GM19099 (cell line): ENCODE measurements around the gene PDE4C.
A peak's percentile ranks its signal among the peaks of the same experiment; 100 is the strongest.

Experiments
- POLR2A ChIP-seq: IDR thresholded peaks from 3 replicates; pipeline ENCODE4 v1.6.1; 2011; ENCODE audit warnings: low read depth; ENCODE audit not compliant: insufficient read length; ENCODE audit errors: extremely low read depth

PDE4C gene

DNA sequence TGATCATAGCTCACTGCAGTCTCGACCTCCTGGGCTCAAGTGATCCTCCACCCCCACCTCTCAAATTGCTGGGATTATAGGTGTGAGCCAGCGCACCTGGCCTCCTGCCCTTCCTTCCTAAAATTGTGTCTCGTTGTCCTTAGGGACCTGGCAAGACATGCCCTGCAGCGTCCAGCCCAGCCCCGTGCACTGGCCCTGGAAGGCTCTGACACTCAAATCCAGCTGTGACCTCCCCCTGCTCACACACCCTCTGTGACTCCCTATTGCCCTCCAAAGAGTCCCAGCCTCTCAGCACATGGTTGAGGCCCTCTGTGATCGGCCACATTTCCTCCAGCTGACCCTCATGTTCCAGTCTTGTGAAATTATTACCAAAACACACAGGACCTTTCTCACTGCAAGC is 28.3 kb downstream of the PDE4C start:
- no peak for TF ChIP-seq POLR2A

DNA sequence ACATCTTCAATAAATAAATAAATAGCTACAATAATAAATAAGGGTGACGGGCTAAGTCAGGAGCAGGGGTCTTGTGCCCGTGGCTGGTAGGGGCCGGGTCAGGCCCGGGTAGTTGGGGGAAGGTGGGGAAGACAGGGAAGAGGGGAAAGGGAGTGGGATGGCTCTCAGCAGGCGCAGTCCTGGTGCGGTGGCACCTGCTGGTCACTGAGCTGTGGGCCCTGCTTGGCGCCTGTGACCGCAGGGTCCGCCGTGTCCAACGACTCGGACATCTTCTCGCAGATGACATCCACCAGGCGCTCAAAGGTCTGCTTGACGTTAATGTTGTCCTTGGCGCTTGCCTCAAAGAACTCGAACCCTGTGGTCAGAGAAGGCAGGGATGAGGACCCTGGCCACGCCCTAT is 28.9 kb downstream of the PDE4C start:
- no peak for TF ChIP-seq POLR2A

DNA sequence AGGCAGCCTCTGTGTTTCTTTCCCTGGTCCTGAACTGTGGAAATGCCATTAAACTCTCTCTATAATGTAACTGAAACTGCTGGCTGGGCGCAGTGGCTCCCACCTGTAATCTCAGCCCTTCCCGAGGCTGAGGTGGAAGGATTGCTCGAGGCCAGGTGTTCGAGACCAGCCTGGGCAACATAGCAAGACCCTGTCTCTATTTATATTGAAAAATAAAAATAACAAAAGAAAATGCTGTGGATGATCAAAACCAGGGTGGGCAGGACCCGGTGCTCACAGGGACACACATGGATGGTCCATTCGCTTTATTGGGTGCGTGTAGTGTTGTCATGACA is 29.8 kb downstream of the PDE4C start:
- no peak for TF ChIP-seq POLR2A

DNA sequence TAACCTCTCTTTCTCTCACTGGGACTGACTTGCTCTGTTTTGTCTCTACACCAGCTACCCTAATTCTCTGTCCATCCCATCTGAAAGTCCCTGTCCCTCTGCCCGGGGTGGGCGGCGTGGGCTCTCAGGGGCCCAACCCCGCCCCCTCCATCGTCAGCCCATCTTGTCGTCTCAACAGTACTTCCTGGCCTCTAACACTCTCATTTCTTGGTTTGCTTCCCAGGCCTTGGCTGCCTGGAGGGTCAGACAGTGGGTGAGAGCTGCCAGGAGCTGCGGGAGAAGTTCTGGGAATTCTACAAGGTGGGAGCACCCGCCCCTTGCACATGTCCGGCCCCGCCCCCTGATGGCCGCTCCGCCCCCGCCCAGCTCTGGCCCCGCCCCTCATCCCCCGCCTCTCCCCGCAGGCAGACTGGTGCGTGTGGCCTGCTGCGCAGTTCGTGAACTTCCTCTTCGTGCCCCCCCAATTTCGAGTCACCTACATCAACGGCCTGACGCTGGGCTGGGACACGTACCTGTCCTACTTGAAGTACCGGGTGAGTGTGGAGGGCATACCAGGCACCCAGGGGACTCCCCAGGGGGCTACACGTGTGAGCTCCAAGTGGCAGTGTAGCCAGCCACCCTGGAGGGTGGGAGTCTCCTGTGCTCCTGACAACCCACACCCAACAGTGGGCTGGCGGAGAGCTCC is 31.5 kb downstream of the PDE4C start:
- no peak for TF ChIP-seq POLR2A

DNA sequence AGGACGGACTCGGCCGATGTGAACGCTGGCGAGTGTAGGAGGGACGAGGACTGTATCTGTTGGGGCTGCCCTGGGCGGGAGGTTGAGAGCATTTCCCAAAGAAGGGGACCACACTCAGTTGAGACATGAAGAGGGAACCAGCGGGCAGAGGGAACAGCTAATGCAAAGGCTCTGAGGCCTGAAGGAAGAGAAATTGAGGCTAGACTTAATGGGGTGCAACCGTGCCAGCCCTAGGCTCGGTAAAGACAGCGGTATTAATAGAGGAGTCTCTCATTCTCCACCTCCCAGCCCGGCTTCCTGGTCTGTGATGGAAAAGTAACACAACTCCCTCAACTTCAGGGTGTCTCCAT is 32.1 kb downstream of the PDE4C start:
- TF ChIP-seq POLR2A = no peak

DNA sequence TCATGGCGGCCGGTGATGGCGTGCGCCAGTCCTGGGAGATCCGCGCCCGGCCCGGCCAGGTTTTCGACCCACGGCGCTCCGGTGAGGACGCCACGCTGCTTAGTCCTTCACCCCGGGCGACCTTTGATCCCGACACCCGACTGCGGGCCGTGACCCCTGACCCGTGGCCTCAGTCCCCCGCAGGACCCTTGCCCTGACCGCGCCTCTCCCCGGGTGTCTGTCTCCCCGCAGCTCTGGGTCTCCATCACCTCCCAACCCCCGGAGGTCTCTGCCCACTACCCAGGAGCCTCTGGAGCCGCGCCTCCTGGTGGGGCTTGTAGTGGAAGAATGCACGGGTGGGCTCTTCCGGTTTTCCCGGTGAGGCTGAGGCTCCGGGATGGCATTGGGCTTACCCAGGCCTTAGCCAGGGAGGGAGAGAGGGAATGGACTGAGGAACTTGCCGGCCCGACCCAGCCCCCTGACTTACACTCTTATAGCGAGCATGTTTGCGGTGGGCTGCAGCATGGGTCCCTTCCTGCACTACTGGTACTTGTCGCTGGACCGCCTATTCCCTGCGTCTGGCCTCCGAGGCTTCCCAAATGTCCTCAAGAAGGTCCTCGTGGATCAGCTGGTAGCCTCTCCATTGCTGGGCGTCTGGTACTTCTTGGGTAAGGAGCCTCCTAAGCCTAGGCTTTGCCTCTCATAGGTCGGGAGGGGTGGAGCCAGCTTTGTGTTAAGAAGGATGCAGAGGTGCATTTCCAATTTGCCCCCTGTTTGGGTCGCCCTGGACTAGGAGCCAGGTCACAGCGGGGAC is 32.7 kb downstream of the PDE4C start:
- TF ChIP-seq POLR2A = no peak

DNA sequence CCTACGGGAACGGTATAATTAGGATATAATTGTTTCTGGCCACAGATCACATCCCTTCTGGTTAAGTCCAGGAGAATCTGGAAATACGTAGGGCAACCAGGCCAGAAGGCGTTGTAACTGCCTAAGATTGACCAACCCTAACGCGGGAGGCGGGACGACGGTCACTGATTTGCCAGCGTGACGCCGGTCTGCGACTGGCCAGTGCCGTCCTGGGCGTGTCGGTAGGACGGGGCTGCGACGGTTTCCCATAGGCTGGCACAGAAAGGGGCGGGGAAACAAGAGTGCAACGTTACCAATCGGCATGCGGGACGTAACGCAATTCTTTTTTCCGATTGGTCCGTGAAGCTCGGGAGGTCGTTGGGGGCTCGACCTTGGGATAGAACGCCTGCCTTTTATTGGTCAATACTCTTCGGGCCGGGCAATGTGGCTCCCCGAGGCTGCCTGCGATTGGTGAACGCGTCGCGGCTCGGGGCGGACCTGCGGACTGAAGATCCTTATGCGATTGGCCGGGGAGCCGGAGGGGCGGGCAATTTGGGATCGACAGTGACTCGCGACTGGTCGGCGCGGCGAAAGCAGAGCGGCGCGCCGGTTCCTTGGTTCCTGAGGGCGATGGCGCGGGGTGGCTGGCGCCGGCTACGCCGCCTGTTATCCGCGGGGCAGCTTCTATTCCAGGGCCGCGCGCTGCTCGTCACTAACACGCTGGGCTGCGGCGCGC is 33.4 kb downstream of the PDE4C start, which contains the start of gene MPV17L2:
TSS of gene MPV17L2 (plus strand) at position 546 of the 715 bp plus-strand sequence. CDS start at position 610, 64 bp downstream.
- TF ChIP-seq POLR2A = peak; percentile 79

DNA sequence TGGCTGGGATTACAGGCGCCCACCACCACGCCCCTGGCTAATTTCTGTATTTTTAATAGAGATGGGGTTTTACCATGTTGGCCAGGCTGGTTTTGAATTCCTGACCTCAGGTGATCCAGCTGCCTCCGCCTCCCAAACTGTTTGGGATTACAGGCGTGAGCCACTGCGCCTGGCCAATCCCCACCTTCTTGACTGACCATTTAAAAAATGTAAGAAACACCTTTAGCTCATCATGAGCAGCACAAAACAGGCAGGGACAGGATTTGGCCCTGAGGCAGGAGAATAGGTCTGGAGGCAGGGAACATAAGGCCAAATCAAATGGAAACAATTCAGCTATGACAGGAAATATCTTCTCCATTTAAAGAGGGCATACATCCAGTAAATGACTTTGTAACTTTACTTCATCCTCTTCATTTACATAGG is 34.6 kb downstream of the PDE4C start:
- no peak for TF ChIP-seq POLR2A

DNA sequence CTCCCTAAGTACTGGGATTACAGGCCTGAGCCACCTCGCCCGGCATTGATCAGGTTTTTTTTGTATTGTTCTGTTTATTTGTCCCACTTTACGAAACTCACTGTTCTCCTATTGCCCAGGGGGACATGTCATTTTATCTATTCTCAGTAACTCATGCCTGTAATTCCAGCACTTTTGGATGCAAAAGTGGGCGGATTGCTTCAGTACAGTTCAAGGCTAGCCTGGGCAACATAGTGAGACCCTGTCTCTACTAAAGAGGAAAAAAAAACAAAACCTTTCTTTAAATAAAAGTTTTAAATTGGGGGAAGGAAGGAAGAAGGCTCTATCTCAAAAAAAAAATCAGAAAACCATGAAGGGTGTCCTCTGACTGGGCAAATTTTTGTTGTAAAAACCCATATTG is 36.0 kb downstream of the PDE4C start:
- TF ChIP-seq POLR2A = no peak

DNA sequence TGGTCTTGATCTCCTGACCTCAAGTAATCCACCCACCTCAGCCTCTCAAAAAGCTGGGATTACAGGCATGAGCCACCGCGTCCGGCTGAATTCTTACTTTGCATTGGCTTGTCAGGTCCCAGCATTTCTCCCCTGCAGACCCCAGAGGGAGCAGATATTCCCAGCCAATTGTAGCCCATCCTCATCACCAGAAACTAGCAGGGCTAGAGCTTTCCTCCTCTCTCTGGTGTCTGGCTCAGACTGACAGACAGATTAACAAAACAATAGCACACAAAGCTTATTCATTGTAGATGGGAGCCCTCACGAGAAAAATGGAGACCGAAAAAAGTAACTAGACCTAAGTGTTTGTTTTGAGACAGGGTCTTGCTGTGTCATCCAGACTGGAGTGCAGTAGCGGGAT is 40.7 kb downstream of the PDE4C start:
- TF ChIP-seq POLR2A = no peak

DNA sequence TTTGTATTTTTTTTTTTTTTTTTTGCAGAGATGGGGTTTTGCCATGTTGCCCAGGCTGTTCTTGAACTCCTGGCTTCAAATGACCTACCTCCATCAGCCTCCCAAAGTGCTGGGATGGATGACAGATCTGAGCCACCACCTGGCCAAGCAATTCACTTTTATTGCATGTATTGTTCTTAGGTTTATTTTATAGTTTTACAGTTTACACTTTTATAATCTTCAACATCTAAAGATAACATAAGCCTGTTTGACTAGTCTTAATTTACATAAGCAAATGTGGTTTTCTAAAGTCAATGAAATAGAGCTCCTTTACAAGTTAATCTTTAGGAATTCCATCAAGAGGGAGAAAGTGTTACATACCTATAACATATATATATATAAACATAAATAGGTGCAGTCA is 42.7 kb downstream of the PDE4C start:
- no peak for TF ChIP-seq POLR2A

DNA sequence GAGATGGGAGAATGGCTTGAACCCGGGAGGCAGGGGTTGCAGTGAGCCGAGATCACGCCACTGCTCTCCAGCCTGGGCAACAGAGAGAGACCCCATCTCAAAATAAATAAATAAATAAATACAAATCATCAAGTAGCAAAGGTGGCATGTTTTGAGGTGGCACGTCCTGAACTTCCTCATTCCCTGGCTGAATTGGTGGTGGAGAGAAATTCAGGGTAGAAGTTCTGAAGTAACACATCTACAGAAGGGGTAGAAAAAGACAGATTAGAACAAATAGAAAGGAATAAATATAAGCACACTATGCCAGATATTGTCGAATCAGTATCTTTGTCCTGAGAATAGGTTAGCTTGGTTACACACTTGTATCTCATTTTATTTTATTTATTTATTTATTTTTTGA is 46.3 kb downstream of the PDE4C start:
- TF ChIP-seq POLR2A = peak; percentile 20

DNA sequence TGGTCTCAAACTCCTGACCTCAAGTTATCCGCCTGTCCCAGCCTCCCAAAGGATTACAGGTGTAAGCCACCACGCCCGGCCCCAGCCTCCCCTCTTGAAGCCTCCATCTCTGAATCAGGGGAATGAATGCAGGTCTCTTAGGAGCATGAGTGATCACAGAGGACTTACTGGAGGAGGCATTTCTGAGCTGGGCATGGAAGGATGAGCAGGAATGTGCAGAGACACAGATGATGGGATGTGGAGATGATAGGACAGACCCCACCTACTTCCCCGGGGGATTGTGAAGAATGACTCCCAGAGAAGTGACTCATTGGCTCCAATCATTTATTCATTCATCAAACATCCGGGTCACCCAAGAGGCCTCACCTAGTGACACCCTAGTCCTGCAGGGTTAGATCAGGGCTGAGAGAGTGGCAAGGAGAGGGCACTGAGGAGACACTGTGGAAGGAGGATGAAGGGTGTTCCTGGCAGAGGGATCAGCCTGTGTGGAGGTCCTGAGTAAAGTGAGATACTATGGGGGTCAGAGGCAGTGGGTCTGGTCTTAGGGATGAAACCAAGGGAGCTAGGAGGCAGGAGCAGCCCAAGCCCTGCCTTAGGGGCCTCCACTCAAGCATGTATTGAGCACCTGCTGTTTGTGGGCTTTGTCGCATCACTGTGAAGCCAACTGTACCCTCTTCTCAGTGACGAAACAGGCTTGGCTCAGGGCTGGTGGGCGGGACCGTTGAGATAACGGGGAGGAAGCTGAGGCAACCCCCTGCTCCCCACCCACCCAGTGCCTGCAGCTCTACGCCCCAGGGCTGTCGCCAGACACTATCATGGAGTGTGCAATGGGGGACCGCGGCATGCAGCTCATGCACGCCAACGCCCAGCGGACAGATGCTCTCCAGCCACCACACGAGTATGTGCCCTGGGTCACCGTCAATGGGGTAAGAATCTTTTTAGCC is 49.6 kb downstream of the PDE4C start:
- no peak for TF ChIP-seq POLR2A

DNA sequence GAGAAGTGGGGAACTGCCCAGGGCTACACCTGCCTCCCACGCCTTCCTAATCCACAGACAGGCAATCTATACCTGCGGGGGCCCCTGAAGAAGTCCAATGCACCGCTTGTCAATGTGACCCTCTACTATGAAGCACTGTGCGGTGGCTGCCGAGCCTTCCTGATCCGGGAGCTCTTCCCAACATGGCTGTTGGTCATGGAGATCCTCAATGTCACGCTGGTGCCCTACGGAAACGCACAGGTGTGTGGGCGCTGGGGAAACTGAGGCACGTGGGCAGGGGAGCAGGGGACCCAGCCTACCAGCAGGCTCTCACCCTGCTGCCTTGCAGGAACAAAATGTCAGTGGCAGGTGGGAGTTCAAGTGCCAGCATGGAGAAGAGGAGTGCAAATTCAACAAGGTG is 51.3 kb downstream of the PDE4C start:
- no peak for TF ChIP-seq POLR2A
